GM23248 (cell line): ENCODE data around the gene UCN. TPM values are rescaled to one million over a fixed set of nuclear protein-coding genes. Genes with fewer than 3 reads are reported as not detected.
"Not testable (repeated sequence)": the region's sequence is repeated elsewhere in the genome, so short reads cannot be mapped to it uniquely, and the experiment has no call there.

Experiments
- DNase-seq: peaks from one replicate; pipeline ENCODE4 v3.0.0-alpha.2; 2015
- H2AFZ ChIP-seq: fragments of 200-600 bp; sonication (generic); 2 replicates; pipeline ENCODE4 v1.6.1; 2016; ENCODE audit warnings: antibody characterized with exemption
- H3F3A ChIP-seq: fragments of 200-600 bp; sonication (generic); 2 replicates; pipeline ENCODE4 v1.6.1; 2016; ENCODE audit warnings: mild to moderate bottlenecking, antibody characterized with exemption, mixed run types; ENCODE audit not compliant: insufficient read depth
- H3K27ac ChIP-seq: fragments of 200-600 bp; sonication (generic); 2 replicates; pipeline ENCODE4 v1.5.1; 2016; ENCODE audit warnings: mild to moderate bottlenecking
- H3K27me3 ChIP-seq: fragments of 200-600 bp; sonication (generic); replicated peaks from 2 replicates; pipeline ENCODE4 v1.6.1; 2016; ENCODE audit warnings: mild to moderate bottlenecking; ENCODE audit not compliant: insufficient read depth
- H3K36me3 ChIP-seq: fragments of 200-600 bp; sonication (generic); 2 replicates; pipeline ENCODE4 v1.6.1; 2016; ENCODE audit warnings: low read depth, mild to moderate bottlenecking
- H3K4me1 ChIP-seq: fragments of 200-600 bp; sonication (generic); 2 replicates; pipeline ENCODE4 v1.6.1; 2016; ENCODE audit warnings: mild to moderate bottlenecking; ENCODE audit not compliant: insufficient read depth
- H3K4me2 ChIP-seq: fragments of 200-600 bp; sonication (generic); one replicate; pipeline ENCODE4 v1.6.1; 2016; ENCODE audit warnings: mild to moderate bottlenecking; ENCODE audit not compliant: unreplicated experiment
- H3K4me3 ChIP-seq: fragments of 200-600 bp; sonication (generic); 2 replicates; pipeline ENCODE4 v1.5.1; 2016; ENCODE audit warnings: mild to moderate bottlenecking
- H3K79me2 ChIP-seq: fragments of 200-600 bp; sonication (generic); 2 replicates; pipeline ENCODE4 v1.6.1; 2016; ENCODE audit warnings: mild to moderate bottlenecking; ENCODE audit not compliant: insufficient read depth
- H3K9ac ChIP-seq: fragments of 200-600 bp; sonication (generic); 2 replicates; pipeline ENCODE4 v1.6.1; 2016; ENCODE audit warnings: mild to moderate bottlenecking
- H3K9me2 ChIP-seq: fragments of 200-600 bp; sonication (generic); 2 replicates; pipeline ENCODE4 v1.6.1; 2016; ENCODE audit warnings: mixed run types, mild to moderate bottlenecking, moderate library complexity; ENCODE audit not compliant: insufficient read depth
- H3K9me3 ChIP-seq: fragments of 200-600 bp; sonication (generic); one replicate; pipeline ENCODE4 v1.6.1; 2017; ENCODE audit warnings: low read depth
- H4K20me1 ChIP-seq: fragments of 200-600 bp; sonication (generic); 2 replicates; pipeline ENCODE4 v1.6.0; 2016; ENCODE audit not compliant: insufficient read depth
- EZH2 ChIP-seq: fragments of 200-600 bp; sonication (generic); IDR thresholded peaks from 2 replicates; pipeline ENCODE4 v1.6.1; 2018; ENCODE audit warnings: antibody characterized with exemption, mild to moderate bottlenecking; ENCODE audit not compliant: insufficient read depth, poor library complexity, severe bottlenecking
- EZH2phosphoT487 ChIP-seq: fragments of 200-600 bp; sonication (generic); IDR thresholded peaks from 2 replicates; pipeline ENCODE4 v1.6.1; 2018; ENCODE audit warnings: antibody characterized with exemption, moderate library complexity, mild to moderate bottlenecking, low read depth; ENCODE audit not compliant: insufficient read depth
- WGBS, 2 experiments: methylation state at CpG; one replicate each; pipeline ENCODE4 v1.1.6; 2015 to 2017; ENCODE audit warnings: low lambda C conversion rate in 2 of 2, low coverage in 1 of 2; ENCODE audit errors: missing lambda C conversion rate in 2 of 2; 5-methylcytosine and 5-hydroxymethylcytosine counted together
- in situ Hi-C: fragments of 300-500 bp; cut with MboI; formaldehyde crosslinking; loops from 2 replicates; pipeline ENCODE4 v1.15.0; 2020
- polyA plus RNA-seq: library from polyadenylated mRNA; unstranded; fragments of >200 nt; fragmentation: Nextera tagmentation; extraction: Ambion mirVana; gene quantifications from 2 replicates; pipeline ENCODE4 v1.2.1, GENCODE V29; 2016
- total RNA-seq: library from RNA; depleted of rRNA; stranded (reverse); fragments of >200 nt; shearing (Covaris generic); gene quantifications from 2 replicates; pipeline ENCODE4 v1.2.3, GENCODE V29; 2014

The UCN gene
- total and polyA plus RNA-seq, 2 experiments from 2014 or later, result 1.6 TPM; not detected in 1

GRCh38 chr2:27281442-27281841 lies 26.8 kb downstream of the UCN start:
- Histone ChIP-seq H3K4me3 (no peak overlapping the region), H3K9ac (no peak overlapping the region), H3K36me3 (no peaks in the 10 kb centered on the region), H3K79me2 (no peaks in the 10 kb centered on the region), H3K4me1 (peaks cover 18% of the 10 kb centered on the region), H4K20me1 (no peaks in the 10 kb centered on the region), H2AFZ (no peak overlapping the region), H3K9me2 (no peaks in the 10 kb centered on the region), H3K9me3 (no peaks in the 10 kb centered on the region), H3K27me3 (peaks cover 8% of the 10 kb centered on the region), H3F3A (0 out of 2 replicates have a peak, but pooled peaks cover 3% of the 10 kb centered on the region), H3K27ac (no peak overlapping the region), H3K4me2 (peak overlapping the region; percentile 11)
- in situ Hi-C loops, result loop anchor here (10.0 kb wide), 1 partner anchor 177 kb away; no protein-coding TSS in a partner anchor
- 87 to 92% methylated on average over 3 of the region's 3 CpGs for WGBS, 2 experiments
- DNase-seq, result no peak
- TF ChIP-seq EZH2 (no peak), EZH2phosphoT487 (no peak)

- no peak for TF ChIP-seq EZH2
- no peak for TF ChIP-seq EZH2phosphoT487
- 0 out of 2 replicates have a peak, but pooled peaks cover 3% of the 10 kb centered on the region for H3F3A ChIP-seq
- no peak overlapping the region for H2AFZ ChIP-seq
- no peaks in the 10 kb centered on the region for H3K36me3 ChIP-seq
- H4K20me1 ChIP-seq, result no peaks in the 10 kb centered on the region
- peak; percentile 26 for DNase-seq
- no peaks in the 10 kb centered on the region for H3K9me3 ChIP-seq
- H3K27me3 ChIP-seq, result peaks cover 7% of the 10 kb centered on the region
- in situ Hi-C loops, result loop anchor here (10.0 kb wide), 1 partner anchor 176 kb away; no protein-coding TSS in a partner anchor
- no peaks in the 10 kb centered on the region for H3K79me2 ChIP-seq
- peak overlapping the region; percentile 11 for H3K4me2 ChIP-seq
- H3K9ac ChIP-seq, result no peak overlapping the region
- H3K27ac ChIP-seq, result no peak overlapping the region
- H3K4me1 ChIP-seq, result peaks cover 18% of the 10 kb centered on the region
- no peaks in the 10 kb centered on the region for H3K9me2 ChIP-seq
- H3K4me3 ChIP-seq, result no peak overlapping the region
- 23 to 58% methylated on average over 3 of the region's 3 CpGs for WGBS, 2 experiments
Measured at GRCh38 chr2:27280826-27281225, 27.4 kb downstream of the UCN start.

GRCh38 chr2:27278010-27278409 lies 30.2 kb downstream of the UCN start:
- DNase-seq, result no peak
- Histone ChIP-seq H3K4me2 (no peak overlapping the region), H3K27me3 (peaks cover 7% of the 10 kb centered on the region), H3K4me3 (no peak overlapping the region), H3F3A (0 out of 2 replicates have a peak, but pooled peaks cover 3% of the 10 kb centered on the region), H3K4me1 (peaks cover 18% of the 10 kb centered on the region), H2AFZ (no peak overlapping the region), H3K9me2 (no peaks in the 10 kb centered on the region), H4K20me1 (no peaks in the 10 kb centered on the region), H3K9ac (no peak overlapping the region), H3K27ac (no peak overlapping the region), H3K79me2 (no peaks in the 10 kb centered on the region), H3K9me3 (no peaks in the 10 kb centered on the region), H3K36me3 (no peaks in the 10 kb centered on the region)
- WGBS, 2 experiments, result 26 to 40% methylated on average over 1 of the region's 1 CpG
- in situ Hi-C loops, result no loop called here
- no peak for TF ChIP-seq EZH2
- no peak for TF ChIP-seq EZH2phosphoT487

DNA sequence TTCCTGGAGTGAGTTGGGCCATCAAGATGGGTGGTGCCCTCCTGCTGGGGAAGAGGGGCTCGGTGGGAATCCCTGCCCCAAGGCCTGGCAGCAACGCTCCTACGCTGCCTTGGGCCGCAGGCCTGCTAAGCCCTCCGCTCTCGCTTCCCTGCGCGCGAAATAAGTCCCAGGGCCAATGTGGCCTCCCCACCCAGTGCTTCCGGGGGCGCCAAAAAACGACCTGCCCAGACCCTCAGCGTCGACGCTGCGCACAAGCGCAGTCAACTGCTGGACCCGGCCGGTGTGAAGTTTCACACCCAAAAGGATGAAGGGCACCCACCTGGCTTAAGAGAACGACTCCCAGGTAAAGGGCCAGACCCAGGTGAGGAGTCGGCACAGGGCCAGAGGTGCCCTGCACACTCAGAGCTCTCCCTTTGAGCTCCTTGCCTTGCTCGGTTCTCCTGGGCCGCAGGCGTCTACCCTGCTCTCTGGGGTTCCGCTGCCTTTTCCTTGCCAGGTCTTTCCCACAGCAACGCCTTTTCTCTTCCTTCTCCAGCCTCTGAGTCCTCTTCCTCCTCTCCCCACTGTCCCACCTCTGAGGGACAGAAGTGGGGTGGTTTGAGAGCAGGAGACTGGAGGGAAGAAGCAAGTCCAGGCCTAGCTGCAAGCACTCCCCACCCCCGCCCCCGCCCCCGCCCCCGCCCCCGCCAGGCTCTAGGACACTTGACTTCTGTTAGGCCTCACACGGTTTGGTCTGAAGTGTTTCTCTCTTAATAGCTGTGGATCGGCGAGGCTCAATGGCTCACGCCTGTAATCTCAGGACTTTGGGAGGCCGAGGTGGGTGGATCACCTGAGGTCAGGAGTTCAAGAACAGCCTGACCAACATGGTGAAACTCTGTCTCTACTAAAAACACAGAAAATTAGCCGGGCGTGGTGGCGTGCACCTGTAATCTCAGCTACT lies 32.8 kb downstream of the UCN start, which contains the start of gene DNAJC5G:
TSS of gene DNAJC5G (plus strand) at position 223 of the 940 bp plus-strand sequence. CDS start 1,296 bp downstream, outside the sequence.
- H3K27me3 ChIP-seq, result peaks cover 7% of the 10 kb centered on the region
- H3K4me1 ChIP-seq, result no peaks in the 10 kb centered on the region; the same call in 1 of the 2 replicates
- no peaks in the 10 kb centered on the region for H3K9me2 ChIP-seq
- no peak within 1 kb of the TSS for H3K4me3 ChIP-seq
- no peak for DNase-seq
- no peak within 1 kb of the TSS for H3K9ac ChIP-seq
- no peaks in the 10 kb centered on the region for H3K9me3 ChIP-seq
- 70 to 71% methylated on average over 39 of the region's 39 CpGs for WGBS, 2 experiments
- H3K4me2 ChIP-seq, result no peak within 1 kb of the TSS
- no peak for TF ChIP-seq EZH2phosphoT487
- no peak for TF ChIP-seq EZH2
- in situ Hi-C loops, result no loop called here
- no peaks in the 10 kb centered on the region for H3K79me2 ChIP-seq
- H3K27ac ChIP-seq, result no peak within 1 kb of the TSS
- H3K36me3 ChIP-seq, result no peaks in the 10 kb centered on the region
- no peaks in the 10 kb centered on the region for H4K20me1 ChIP-seq
- no peak within 1 kb of the TSS for H2AFZ ChIP-seq
- H3F3A ChIP-seq, result no peaks in the 10 kb centered on the region

DNA sequence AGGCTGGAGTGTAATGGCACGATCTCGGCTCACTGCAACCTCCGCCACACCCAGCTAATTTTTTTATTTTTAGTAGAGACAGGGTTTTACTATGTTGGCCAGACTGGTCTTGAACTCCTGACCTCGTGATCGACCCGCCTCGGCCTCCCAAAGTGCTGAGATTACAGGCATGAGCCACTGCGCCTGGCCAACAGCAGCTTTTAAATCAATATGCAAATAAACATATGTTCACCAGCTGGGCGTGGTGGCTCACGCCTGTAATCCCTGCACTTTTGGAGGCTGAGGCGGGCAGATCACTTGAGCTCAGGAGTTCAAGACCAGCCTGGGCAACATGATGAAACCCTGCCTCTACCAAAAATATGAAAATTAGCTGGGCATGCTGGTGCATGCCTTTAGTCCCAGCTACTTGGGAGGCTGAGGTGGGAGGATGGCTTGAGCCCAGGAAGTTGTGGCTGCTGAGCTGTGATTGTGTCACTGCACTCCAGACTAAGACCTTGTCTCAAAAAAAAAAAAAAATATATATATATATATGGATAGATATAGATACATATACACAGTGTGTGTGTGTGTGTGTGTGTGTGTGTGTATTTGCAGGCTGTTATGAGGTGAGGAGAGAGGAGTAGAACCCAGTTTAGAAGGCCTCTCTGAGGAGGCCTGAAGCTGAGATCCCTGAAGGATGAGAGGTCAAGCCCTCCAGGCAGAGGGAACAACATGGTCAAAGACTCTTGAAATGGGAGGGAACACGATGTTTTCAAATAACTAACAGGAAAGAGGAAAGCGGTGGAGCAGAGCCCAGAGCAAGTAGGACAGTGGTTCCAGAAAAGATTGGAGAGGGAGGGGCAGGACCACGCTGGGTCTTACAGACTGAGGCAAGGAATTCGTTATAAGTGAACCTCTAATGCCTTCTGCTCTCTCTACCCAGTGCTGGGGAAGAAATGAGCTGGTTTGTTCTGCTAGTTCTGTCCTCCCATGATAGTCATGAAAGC lies 35.4 kb downstream of the UCN start:
- H3K27ac ChIP-seq, H3K4me2 ChIP-seq, H3F3A ChIP-seq, in situ Hi-C loops, H3K79me2 ChIP-seq, H3K4me1 ChIP-seq, H3K9me2 ChIP-seq, H3K36me3 ChIP-seq, H4K20me1 ChIP-seq, H3K9me3 ChIP-seq, H2AFZ ChIP-seq, H3K9ac ChIP-seq, H3K4me3 ChIP-seq, DNase-seq: not testable (repeated sequence)
- WGBS, 2 experiments, result 58 to 66% methylated on average over 15 of the region's 15 CpGs
- peaks cover 11% of the 10 kb centered on the region for H3K27me3 ChIP-seq
